Measurements from ENCODE around the gene AOC3. TPM values are rescaled to one million over a fixed set of nuclear protein-coding genes. Genes with fewer than 3 reads are reported as not detected.

Gene AOC3
- total and polyA plus RNA-seq, 2 of the 13 experiments (the other 11 are each of a cell fraction or from before 2014, with no cell fraction given): 8.7 to 51.7 TPM

DNA sequence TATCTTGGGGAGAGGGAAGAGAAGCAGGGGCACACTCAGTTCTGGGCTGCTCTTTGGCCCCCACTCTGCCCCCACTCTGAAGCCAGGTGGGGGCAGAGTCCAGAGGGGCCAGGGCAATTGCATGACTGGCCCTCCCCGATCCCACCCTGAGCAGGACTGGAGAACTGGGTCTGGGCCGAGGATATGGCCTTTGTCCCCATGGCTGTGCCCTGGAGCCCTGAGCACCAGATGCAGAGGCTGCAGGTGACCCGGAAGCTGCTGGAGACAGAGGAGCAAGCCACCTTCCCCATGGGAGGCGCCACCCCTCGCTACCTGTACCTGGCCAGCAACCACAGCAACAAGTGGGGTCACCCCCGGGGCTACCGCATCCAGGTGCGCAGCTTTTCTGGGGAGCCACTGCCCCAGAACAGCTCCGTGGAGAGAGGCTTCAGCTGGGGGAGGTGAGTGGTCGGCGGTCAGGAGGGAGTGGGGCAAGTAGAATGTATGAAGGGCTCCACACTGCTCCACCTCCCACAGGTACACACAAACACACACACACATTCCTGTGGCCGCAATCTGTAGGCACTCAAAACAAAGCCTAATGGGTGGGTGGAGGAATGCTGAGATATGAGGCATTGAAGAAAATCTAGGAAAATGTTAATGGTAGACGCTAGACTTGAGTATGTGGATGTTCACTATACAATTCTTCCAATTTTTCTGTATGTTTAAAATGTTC is 21.4 kb downstream of the AOC3 start (continued):
- TF ChIP-seq, protein P1, sequence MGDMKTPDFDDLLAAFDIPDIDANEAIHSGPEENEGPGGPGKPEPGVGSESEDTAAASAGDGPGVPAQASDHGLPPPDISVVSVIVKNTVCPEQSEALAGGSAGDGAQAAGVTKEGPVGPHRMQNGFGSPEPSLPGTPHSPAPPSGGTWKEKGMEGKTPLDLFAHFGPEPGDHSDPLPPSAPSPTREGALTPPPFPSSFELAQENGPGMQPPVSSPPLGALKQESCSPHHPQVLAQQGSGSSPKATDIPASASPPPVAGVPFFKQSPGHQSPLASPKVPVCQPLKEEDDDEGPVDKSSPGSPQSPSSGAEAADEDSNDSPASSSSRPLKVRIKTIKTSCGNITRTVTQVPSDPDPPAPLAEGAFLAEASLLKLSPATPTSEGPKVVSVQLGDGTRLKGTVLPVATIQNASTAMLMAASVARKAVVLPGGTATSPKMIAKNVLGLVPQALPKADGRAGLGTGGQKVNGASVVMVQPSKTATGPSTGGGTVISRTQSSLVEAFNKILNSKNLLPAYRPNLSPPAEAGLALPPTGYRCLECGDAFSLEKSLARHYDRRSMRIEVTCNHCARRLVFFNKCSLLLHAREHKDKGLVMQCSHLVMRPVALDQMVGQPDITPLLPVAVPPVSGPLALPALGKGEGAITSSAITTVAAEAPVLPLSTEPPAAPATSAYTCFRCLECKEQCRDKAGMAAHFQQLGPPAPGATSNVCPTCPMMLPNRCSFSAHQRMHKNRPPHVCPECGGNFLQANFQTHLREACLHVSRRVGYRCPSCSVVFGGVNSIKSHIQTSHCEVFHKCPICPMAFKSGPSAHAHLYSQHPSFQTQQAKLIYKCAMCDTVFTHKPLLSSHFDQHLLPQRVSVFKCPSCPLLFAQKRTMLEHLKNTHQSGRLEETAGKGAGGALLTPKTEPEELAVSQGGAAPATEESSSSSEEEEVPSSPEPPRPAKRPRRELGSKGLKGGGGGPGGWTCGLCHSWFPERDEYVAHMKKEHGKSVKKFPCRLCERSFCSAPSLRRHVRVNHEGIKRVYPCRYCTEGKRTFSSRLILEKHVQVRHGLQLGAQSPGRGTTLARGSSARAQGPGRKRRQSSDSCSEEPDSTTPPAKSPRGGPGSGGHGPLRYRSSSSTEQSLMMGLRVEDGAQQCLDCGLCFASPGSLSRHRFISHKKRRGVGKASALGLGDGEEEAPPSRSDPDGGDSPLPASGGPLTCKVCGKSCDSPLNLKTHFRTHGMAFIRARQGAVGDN (CRISPR knock-in tag; IDR thresholded peaks at IDR 0.05): peak; percentile 75
- no peak for TF ChIP-seq ZBTB38 (CRISPR knock-in tag; IDR thresholded peaks at IDR 0.05)
- TF ChIP-seq KDM5B (CRISPR knock-in tag; IDR thresholded peaks at IDR 0.05; ENCODE audit: borderline replicate concordance): 0 out of 2 replicates have a peak, but pooled peaks have one; percentile 47
- TF ChIP-seq FOXC1 (CRISPR knock-in tag; IDR thresholded peaks at IDR 0.05; ENCODE audit: borderline replicate concordance): no peak
- TF ChIP-seq, protein P2, sequence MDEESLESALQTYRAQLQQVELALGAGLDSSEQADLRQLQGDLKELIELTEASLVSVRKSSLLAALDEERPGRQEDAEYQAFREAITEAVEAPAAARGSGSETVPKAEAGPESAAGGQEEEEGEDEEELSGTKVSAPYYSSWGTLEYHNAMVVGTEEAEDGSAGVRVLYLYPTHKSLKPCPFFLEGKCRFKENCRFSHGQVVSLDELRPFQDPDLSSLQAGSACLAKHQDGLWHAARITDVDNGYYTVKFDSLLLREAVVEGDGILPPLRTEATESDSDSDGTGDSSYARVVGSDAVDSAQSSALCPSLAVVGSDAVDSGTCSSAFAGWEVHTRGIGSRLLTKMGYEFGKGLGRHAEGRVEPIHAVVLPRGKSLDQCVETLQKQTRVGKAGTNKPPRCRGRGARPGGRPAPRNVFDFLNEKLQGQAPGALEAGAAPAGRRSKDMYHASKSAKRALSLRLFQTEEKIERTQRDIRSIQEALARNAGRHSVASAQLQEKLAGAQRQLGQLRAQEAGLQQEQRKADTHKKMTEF (CRISPR knock-in tag; IDR thresholded peaks at IDR 0.05): no peak
- no peak for TF ChIP-seq ZC3H4 (CRISPR knock-in tag; IDR thresholded peaks at IDR 0.05; ENCODE audit: borderline replicate concordance)
- 0 out of 2 replicates have a peak, but pooled peaks have one; percentile 15 for TF ChIP-seq GABPB1 (CRISPR knock-in tag; IDR thresholded peaks at IDR 0.05)
- no peak for TF ChIP-seq NBN (conservative IDR thresholded peaks at IDR 0.05)
- no peak for TF ChIP-seq ZNF678 (CRISPR knock-in tag; IDR thresholded peaks at IDR 0.05)
- no peak for TF ChIP-seq ZNF256 (CRISPR knock-in tag; conservative IDR thresholded peaks at IDR 0.05)
- TF ChIP-seq SIX1 (CRISPR knock-in tag; IDR thresholded peaks at IDR 0.05; ENCODE audit: borderline replicate concordance): no peak
- no peak for TF ChIP-seq PAX8 (CRISPR knock-in tag; IDR thresholded peaks at IDR 0.05; ENCODE audit: borderline replicate concordance)
- TF ChIP-seq HMG20A (CRISPR knock-in tag; IDR thresholded peaks at IDR 0.05; ENCODE audit: borderline replicate concordance): no peak
- TF ChIP-seq ZBTB8A (CRISPR knock-in tag; IDR thresholded peaks at IDR 0.05; ENCODE audit: borderline replicate concordance, low read depth): no peak
- no peak for TF ChIP-seq ZNF468 (CRISPR knock-in tag; IDR thresholded peaks at IDR 0.05)
- TF ChIP-seq POLR2AphosphoS5 (IDR thresholded peaks at IDR 0.05; ENCODE audit: low read depth, low read length): no peak
- TF ChIP-seq AGO1 (IDR thresholded peaks at IDR 0.05; ENCODE audit: low read depth, low read length, poor library complexity, severe bottlenecking): no peak
- TF ChIP-seq, protein P3, sequence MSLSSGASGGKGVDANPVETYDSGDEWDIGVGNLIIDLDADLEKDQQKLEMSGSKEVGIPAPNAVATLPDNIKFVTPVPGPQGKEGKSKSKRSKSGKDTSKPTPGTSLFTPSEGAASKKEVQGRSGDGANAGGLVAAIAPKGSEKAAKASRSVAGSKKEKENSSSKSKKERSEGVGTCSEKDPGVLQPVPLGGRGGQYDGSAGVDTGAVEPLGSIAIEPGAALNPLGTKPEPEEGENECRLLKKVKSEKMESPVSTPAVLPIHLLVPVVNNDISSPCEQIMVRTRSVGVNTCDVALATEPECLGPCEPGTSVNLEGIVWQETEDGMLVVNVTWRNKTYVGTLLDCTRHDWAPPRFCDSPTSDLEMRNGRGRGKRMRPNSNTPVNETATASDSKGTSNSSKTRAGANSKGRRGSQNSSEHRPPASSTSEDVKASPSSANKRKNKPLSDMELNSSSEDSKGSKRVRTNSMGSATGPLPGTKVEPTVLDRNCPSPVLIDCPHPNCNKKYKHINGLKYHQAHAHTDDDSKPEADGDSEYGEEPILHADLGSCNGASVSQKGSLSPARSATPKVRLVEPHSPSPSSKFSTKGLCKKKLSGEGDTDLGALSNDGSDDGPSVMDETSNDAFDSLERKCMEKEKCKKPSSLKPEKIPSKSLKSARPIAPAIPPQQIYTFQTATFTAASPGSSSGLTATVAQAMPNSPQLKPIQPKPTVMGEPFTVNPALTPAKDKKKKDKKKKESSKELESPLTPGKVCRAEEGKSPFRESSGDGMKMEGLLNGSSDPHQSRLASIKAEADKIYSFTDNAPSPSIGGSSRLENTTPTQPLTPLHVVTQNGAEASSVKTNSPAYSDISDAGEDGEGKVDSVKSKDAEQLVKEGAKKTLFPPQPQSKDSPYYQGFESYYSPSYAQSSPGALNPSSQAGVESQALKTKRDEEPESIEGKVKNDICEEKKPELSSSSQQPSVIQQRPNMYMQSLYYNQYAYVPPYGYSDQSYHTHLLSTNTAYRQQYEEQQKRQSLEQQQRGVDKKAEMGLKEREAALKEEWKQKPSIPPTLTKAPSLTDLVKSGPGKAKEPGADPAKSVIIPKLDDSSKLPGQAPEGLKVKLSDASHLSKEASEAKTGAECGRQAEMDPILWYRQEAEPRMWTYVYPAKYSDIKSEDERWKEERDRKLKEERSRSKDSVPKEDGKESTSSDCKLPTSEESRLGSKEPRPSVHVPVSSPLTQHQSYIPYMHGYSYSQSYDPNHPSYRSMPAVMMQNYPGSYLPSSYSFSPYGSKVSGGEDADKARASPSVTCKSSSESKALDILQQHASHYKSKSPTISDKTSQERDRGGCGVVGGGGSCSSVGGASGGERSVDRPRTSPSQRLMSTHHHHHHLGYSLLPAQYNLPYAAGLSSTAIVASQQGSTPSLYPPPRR (CRISPR knock-in tag; IDR thresholded peaks at IDR 0.05; ENCODE audit: borderline replicate concordance): 0 out of 2 replicates have a peak, but pooled peaks have one; percentile 16
- 0 out of 2 replicates have a peak, but pooled peaks have one; percentile 17 for TF ChIP-seq RARA (CRISPR knock-in tag; IDR thresholded peaks at IDR 0.05)
- peak; percentile 67 for TF ChIP-seq NRL (CRISPR knock-in tag; IDR thresholded peaks at IDR 0.05; ENCODE audit: borderline replicate concordance)

Data from HepG2 (cell line).